ENCODE results near the gene ERC1.

DNA sequence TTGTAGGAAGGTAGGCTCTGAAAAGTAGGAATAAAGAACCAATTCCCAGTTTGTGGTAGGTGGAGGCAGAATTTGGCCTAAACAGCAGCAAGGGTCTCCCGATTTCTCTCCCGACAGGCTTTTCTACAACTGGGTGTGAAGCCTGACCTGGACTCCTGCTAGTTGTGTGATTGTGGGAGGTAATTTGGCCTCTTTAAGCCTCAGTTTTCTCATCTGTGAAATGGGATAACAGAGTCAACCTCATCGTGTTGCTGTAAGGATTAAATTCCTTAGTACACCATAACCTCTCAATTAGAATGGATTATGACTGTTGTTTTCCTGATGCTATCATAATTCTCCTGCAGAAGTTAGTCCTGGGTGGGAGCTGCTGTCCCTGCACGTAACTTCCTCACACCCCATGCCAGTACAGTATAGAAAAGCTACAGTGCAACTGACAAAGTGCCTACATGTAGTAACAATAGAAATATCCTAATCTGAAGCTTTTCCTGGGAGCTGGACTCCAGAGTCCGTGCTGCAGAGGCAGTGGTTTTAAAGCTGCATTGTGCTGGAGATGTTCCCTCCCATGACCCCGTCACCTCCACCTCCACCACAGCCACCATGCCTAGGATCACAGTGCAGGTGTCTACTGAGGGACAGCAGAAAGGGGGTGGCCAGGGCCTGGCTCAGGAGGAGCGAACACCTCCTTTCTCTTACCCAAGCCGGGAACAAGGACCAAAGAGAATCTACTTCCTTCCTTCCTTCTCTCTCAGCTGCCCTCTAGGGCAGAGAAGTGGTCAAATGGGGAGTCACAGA is 526.9 kb downstream of the ERC1 start:
- TF ChIP-seq, protein P1, sequence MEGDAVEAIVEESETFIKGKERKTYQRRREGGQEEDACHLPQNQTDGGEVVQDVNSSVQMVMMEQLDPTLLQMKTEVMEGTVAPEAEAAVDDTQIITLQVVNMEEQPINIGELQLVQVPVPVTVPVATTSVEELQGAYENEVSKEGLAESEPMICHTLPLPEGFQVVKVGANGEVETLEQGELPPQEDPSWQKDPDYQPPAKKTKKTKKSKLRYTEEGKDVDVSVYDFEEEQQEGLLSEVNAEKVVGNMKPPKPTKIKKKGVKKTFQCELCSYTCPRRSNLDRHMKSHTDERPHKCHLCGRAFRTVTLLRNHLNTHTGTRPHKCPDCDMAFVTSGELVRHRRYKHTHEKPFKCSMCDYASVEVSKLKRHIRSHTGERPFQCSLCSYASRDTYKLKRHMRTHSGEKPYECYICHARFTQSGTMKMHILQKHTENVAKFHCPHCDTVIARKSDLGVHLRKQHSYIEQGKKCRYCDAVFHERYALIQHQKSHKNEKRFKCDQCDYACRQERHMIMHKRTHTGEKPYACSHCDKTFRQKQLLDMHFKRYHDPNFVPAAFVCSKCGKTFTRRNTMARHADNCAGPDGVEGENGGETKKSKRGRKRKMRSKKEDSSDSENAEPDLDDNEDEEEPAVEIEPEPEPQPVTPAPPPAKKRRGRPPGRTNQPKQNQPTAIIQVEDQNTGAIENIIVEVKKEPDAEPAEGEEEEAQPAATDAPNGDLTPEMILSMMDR (IDR thresholded peaks at IDR 0.05), result no peak
- no peak for TF ChIP-seq JUNB (IDR thresholded peaks at IDR 0.05)
- no peak for TF ChIP-seq CBX2 (IDR thresholded peaks at IDR 0.05; ENCODE audit: borderline replicate concordance, low read depth)
- TF ChIP-seq NFE2L2 (conservative IDR thresholded peaks at IDR 0.05; ENCODE audit: low read length), result no peak
- no peak for TF ChIP-seq POLR2A (IDR thresholded peaks at IDR 0.05; ENCODE audit: low read length)
- TF ChIP-seq JUN (IDR thresholded peaks at IDR 0.05), result no peak
- TF ChIP-seq RAD21 (conservative IDR thresholded peaks at IDR 0.05 in 1 of 2, IDR thresholded peaks at IDR 0.05 in 1 of 2), result no peak
- TF ChIP-seq, protein P2, sequence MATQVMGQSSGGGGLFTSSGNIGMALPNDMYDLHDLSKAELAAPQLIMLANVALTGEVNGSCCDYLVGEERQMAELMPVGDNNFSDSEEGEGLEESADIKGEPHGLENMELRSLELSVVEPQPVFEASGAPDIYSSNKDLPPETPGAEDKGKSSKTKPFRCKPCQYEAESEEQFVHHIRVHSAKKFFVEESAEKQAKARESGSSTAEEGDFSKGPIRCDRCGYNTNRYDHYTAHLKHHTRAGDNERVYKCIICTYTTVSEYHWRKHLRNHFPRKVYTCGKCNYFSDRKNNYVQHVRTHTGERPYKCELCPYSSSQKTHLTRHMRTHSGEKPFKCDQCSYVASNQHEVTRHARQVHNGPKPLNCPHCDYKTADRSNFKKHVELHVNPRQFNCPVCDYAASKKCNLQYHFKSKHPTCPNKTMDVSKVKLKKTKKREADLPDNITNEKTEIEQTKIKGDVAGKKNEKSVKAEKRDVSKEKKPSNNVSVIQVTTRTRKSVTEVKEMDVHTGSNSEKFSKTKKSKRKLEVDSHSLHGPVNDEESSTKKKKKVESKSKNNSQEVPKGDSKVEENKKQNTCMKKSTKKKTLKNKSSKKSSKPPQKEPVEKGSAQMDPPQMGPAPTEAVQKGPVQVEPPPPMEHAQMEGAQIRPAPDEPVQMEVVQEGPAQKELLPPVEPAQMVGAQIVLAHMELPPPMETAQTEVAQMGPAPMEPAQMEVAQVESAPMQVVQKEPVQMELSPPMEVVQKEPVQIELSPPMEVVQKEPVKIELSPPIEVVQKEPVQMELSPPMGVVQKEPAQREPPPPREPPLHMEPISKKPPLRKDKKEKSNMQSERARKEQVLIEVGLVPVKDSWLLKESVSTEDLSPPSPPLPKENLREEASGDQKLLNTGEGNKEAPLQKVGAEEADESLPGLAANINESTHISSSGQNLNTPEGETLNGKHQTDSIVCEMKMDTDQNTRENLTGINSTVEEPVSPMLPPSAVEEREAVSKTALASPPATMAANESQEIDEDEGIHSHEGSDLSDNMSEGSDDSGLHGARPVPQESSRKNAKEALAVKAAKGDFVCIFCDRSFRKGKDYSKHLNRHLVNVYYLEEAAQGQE (IDR thresholded peaks at IDR 0.05), result no peak
- no peak for TF ChIP-seq MYC (IDR thresholded peaks at IDR 0.05; ENCODE audit: borderline replicate concordance, low read length)
- no peak for TF ChIP-seq CEBPB (IDR thresholded peaks at IDR 0.05)
- no peak for TF ChIP-seq RCOR1 (IDR thresholded peaks at IDR 0.05; ENCODE audit: low read depth, low read length)
- TF ChIP-seq POLR2AphosphoS2 (conservative IDR thresholded peaks at IDR 0.05; ENCODE audit: low read length), result no peak
- no peak for TF ChIP-seq HDAC2 (IDR thresholded peaks at IDR 0.05)
